IMR-90 (cell line): ENCODE data around the gene SF3A2. TPM values are rescaled to one million over a fixed set of nuclear protein-coding genes. Genes with fewer than 3 reads are reported as not detected.

Experiments
- ATAC-seq: fragments of 200-7000 bp; cut with Tn5 transposase; 2 replicates; pipeline ENCODE4 v1.9.1; 2020; ENCODE audit warnings: low read depth, mild to moderate bottlenecking, moderate library complexity
- BruUV-seq: library from RNA; stranded (reverse); fragments of 400-500 nt; replicated peaks from 2 replicates; lab custom pipeline; 2021; lab: Mats Ljungman, UMichigan
- CTCF ChIA-PET: fragments of 300-600 bp; formaldehyde crosslinking; extraction: SDS; loops from one replicate; lab custom pipeline; 2021; ENCODE audit warnings: antibody characterized with exemption; lab: Yijun Ruan, JAX
- POLR2A ChIA-PET: fragments of 300-600 bp; sonication (Branson Sonifier 250); formaldehyde crosslinking; loops from one replicate; lab custom pipeline; 2022; ENCODE audit warnings: antibody characterized with exemption; ENCODE audit not compliant: unreplicated experiment; lab: Charles Lee
- DNase-seq: peaks from one replicate; pipeline ENCODE4 v3.0.0; 2013
- H2AFZ ChIP-seq: replicated peaks from 2 replicates; pipeline ENCODE3; 2013; ENCODE audit warnings: low read length, mild to moderate bottlenecking; ENCODE audit not compliant: poor library complexity
- H2AK5ac ChIP-seq: 2 replicates; pipeline ENCODE4 v1.6.1; 2013; ENCODE audit warnings: low read depth, low read length, inconsistent platforms
- H2AK9ac ChIP-seq: replicated peaks from 2 replicates; pipeline ENCODE3; 2013; ENCODE audit warnings: mild to moderate bottlenecking, low read depth, low read length, moderate library complexity; ENCODE audit not compliant: poor library complexity
- H2BK120ac ChIP-seq: 2 replicates; pipeline ENCODE4 v1.6.1; 2013; ENCODE audit warnings: low read depth, low read length, inconsistent platforms
- H2BK15ac ChIP-seq: 3 replicates; pipeline ENCODE4 v1.6.1; 2013; ENCODE audit warnings: low read depth, low read length, inconsistent platforms
- H2BK20ac ChIP-seq: 2 replicates; pipeline ENCODE4 v1.6.1; 2013; ENCODE audit warnings: low read depth, mild to moderate bottlenecking, inconsistent platforms, low read length, moderate library complexity
- H2BK5ac ChIP-seq: 2 replicates; pipeline ENCODE4 v1.6.1; 2013; ENCODE audit warnings: mild to moderate bottlenecking, low read depth, low read length, inconsistent platforms; ENCODE audit not compliant: poor library complexity, severe bottlenecking
- H3K14ac ChIP-seq: replicated peaks from 2 replicates; pipeline ENCODE4 v1.6.1; 2013; ENCODE audit warnings: low read depth, low read length, inconsistent platforms
- H3K18ac ChIP-seq: 2 replicates; pipeline ENCODE4 v1.6.1; 2013; ENCODE audit warnings: low read depth, low read length, control low read depth
- H3K23ac ChIP-seq: 2 replicates; pipeline ENCODE4 v1.6.1; 2013; ENCODE audit warnings: low read depth, low read length, inconsistent platforms
- H3K27ac ChIP-seq: 2 replicates; pipeline ENCODE4 v1.5.1; 2013; ENCODE audit warnings: mild to moderate bottlenecking, control low read depth, low read length; ENCODE audit not compliant: insufficient read depth
- H3K27me3 ChIP-seq: 2 replicates; pipeline ENCODE4 v1.6.1; 2013; ENCODE audit warnings: low read length; ENCODE audit not compliant: control insufficient read depth, insufficient read depth
- H3K36me3 ChIP-seq: 2 replicates; pipeline ENCODE4 v1.6.1; 2013; ENCODE audit warnings: low read length, mixed read lengths; ENCODE audit not compliant: control insufficient read depth, insufficient read depth
- H3K4ac ChIP-seq: 2 replicates; pipeline ENCODE4 v1.6.1; 2013; ENCODE audit warnings: low read depth, low read length, inconsistent platforms
- H3K4me1 ChIP-seq: 2 replicates; pipeline ENCODE4 v1.6.1; 2013; ENCODE audit warnings: low read length, mixed read lengths; ENCODE audit not compliant: control insufficient read depth, insufficient read depth
- H3K4me2 ChIP-seq: 2 replicates; pipeline ENCODE4 v1.6.1; 2013; ENCODE audit warnings: low read depth, mild to moderate bottlenecking, control low read depth, low read length, moderate library complexity
- H3K4me3 ChIP-seq: 2 replicates; pipeline ENCODE4 v1.5.1; 2013; ENCODE audit warnings: low read depth, mild to moderate bottlenecking, control low read depth, low read length, moderate library complexity; ENCODE audit not compliant: insufficient read depth
- H3K56ac ChIP-seq: 2 replicates; pipeline ENCODE4 v1.6.1; 2013; ENCODE audit warnings: low read length, inconsistent platforms; ENCODE audit not compliant: insufficient read depth; ENCODE audit errors: extremely low read depth
- H3K79me1 ChIP-seq, 2 experiments: 2 replicates each; pipeline ENCODE4 v1.6.1; 2013; ENCODE audit warnings: low read length in 2 of 2, inconsistent platforms in 1 of 2, low read depth in 1 of 2
- H3K9ac ChIP-seq: 2 replicates; pipeline ENCODE4 v1.6.1; 2013; ENCODE audit warnings: low read depth, low read length, control low read depth
- H3K9me1 ChIP-seq: 2 replicates; pipeline ENCODE4 v1.6.1; 2013; ENCODE audit warnings: low read length, inconsistent platforms; ENCODE audit not compliant: insufficient read depth
- H3K9me3 ChIP-seq: 2 replicates; pipeline ENCODE4 v1.6.1; 2013; ENCODE audit warnings: low read length; ENCODE audit not compliant: control insufficient read depth, insufficient read depth
- H4K20me1 ChIP-seq: 2 replicates; pipeline ENCODE4 v1.6.1; 2013; ENCODE audit warnings: low read length, inconsistent platforms; ENCODE audit not compliant: insufficient read depth
- H4K5ac ChIP-seq: 2 replicates; pipeline ENCODE4 v1.6.1; 2013; ENCODE audit warnings: mild to moderate bottlenecking, low read depth, low read length, control low read depth
- H4K8ac ChIP-seq, 2 experiments: 2 replicates each; pipeline ENCODE4 v1.6.1; 2013; ENCODE audit warnings: low read depth in 2 of 2, low read length in 2 of 2, control low read depth in 1 of 2, inconsistent platforms in 1 of 2
- H4K91ac ChIP-seq: 2 replicates; pipeline ENCODE4 v1.6.1; 2013; ENCODE audit warnings: low read depth, low read length, inconsistent platforms; ENCODE audit not compliant: insufficient read depth
- MXI1 ChIP-seq: IDR thresholded peaks from 2 replicates; pipeline ENCODE4 v1.6.1; 2012; ENCODE audit warnings: low read depth, mild to moderate bottlenecking, low read length, moderate library complexity, borderline replicate concordance
- SMC3 ChIP-seq: fragments of 150-350 bp; IDR thresholded peaks from 2 replicates; pipeline ENCODE4 v1.6.1; 2016; ENCODE audit warnings: low read depth, mild to moderate bottlenecking, antibody characterized with exemption, low read length, moderate library complexity
- WGBS, 2 experiments: methylation state at CpG; one replicate each; pipeline versions ENCODE4 v1.1.5 to v1.1.7; 2013; ENCODE audit warnings: missing lambda C conversion rate in 2 of 2; ENCODE audit not compliant: insufficient read length in 1 of 2; ENCODE audit errors: extremely low coverage in 2 of 2; 5-methylcytosine and 5-hydroxymethylcytosine counted together
- dilution Hi-C: fragments of 300-500 bp; cut with HindIII; formaldehyde crosslinking; loops from one replicate; pipeline ENCODE4 v1.14.3; 2018; ENCODE audit warnings: low sequenced_read_pairs; ENCODE audit not compliant: unreplicated experiment
- in situ Hi-C: fragments of 300-500 bp; cut with MboI; formaldehyde crosslinking; loops from 3 replicates; pipeline ENCODE4 v1.14.3; 2019; ENCODE audit warnings: low sequenced_read_pairs, inconsistent platforms, mixed read lengths
- intact Hi-C: fragments of 100-400 bp; cut with micrococcal nuclease; formaldehyde crosslinking; loops from 2 replicates; pipeline ENCODE4 v1.10.0; 2022
- polyA plus RNA-seq, 3 experiments: library from polyadenylated mRNA; depleted of rRNA; stranded (reverse); fragments of >200 nt; gene quantifications; 2 replicates each; pipeline ENCODE4 v1.2.3, GENCODE V29; 2012; ENCODE audit warnings: low replicate concordance in 1 of 3
- total RNA-seq: library from RNA; depleted of rRNA; stranded (reverse); fragments of >200 nt; gene quantifications from 2 replicates; pipeline ENCODE4 v1.2.3, GENCODE V29; 2012
- TF ChIP-seq, protein P1 (sequence below): fragments of 150-350 bp; IDR thresholded peaks from 2 replicates; pipeline ENCODE4 v1.6.1; 2016; ENCODE audit warnings: low read depth, mild to moderate bottlenecking, low read length, moderate library complexity, borderline replicate concordance

Gene SF3A2
- total and polyA plus RNA-seq, 2 of the 4 experiments (the other 2 are of a cell fraction) = 4.8 to 34.5 TPM

DNA sequence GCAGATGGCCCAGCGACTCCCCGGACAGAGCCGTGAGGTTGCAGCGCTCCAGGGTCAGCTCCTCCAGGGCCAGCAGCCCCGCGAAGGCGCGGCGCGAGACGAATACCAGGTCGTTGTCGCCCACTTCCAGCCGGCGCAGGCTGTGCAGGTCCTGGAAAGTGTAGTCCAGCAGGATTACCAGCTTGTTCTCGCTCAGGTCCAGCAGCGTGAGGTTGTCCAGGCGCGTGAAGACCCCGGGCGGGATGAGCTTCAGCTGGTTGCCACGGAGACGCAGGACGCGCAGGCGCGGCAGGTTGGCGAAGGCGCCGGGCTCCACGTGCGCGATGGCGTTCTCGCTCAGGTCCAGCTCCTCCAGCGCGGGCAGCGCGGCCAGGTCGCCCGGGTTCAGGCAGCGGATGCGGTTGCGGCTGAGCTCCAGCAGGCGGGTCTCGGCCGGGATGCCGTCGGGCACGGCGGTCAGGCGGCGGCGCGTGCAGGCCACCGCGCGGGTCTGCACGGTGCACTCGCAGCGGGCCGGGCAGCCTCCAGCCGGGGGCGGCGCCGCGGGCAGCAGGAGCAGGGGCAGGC, 54.6 kb downstream of the SF3A2 start:
- H2AFZ ChIP-seq = peak overlapping the region; percentile 75
- peaks cover 5% of the 10 kb centered on the region for H3K4me1 ChIP-seq
- POLR2A ChIA-PET = no interaction called here
- no peak overlapping the region for H4K91ac ChIP-seq
- H3K9me3 ChIP-seq = no peaks in the 10 kb centered on the region
- H3K27ac ChIP-seq = no peak overlapping the region
- no peak overlapping the region for H3K14ac ChIP-seq
- peaks cover 64% of the 10 kb centered on the region for H3K27me3 ChIP-seq
- H2AK5ac ChIP-seq = no peak overlapping the region
- H2BK20ac ChIP-seq = no peak overlapping the region
- in situ Hi-C loops (no loop called here), intact Hi-C loops (no loop called here), dilution Hi-C loops (no loop called here)
- H3K56ac ChIP-seq = no peak overlapping the region
- no peaks in the 10 kb centered on the region for H3K9me1 ChIP-seq
- H2BK5ac ChIP-seq = no peak overlapping the region
- peaks cover 26% of the 10 kb centered on the region; the same call in 1 of the 2 replicates for H4K20me1 ChIP-seq
- no peak overlapping the region for H2BK15ac ChIP-seq
- peak overlapping the region; percentile 72 for H2AK9ac ChIP-seq
- H3K79me1 ChIP-seq = no peaks in the 10 kb centered on the region
- H3K18ac ChIP-seq = no peak overlapping the region
- no peaks in the 10 kb centered on the region for H3K36me3 ChIP-seq
- peak overlapping the region; percentile 49; the same call in 1 of the 2 replicates for H3K4me2 ChIP-seq
- no peak overlapping the region for H3K23ac ChIP-seq
- H3K9ac ChIP-seq = no peak overlapping the region
- WGBS, 2 experiments = 2% methylated on average over 41 of the region's 67 CpGs; no CpG with 5 or more reads in 1 of the 2 experiments
- H2BK120ac ChIP-seq = no peak overlapping the region
- ATAC-seq (0 out of 2 replicates have a peak, but pooled peaks have one; percentile 6), DNase-seq (no peak)
- no peak for TF ChIP-seq SMC3
- TF ChIP-seq, protein P1, sequence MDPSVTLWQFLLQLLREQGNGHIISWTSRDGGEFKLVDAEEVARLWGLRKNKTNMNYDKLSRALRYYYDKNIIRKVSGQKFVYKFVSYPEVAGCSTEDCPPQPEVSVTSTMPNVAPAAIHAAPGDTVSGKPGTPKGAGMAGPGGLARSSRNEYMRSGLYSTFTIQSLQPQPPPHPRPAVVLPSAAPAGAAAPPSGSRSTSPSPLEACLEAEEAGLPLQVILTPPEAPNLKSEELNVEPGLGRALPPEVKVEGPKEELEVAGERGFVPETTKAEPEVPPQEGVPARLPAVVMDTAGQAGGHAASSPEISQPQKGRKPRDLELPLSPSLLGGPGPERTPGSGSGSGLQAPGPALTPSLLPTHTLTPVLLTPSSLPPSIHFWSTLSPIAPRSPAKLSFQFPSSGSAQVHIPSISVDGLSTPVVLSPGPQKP = no peak
- TF ChIP-seq MXI1 = peak; percentile 65; the same call in 1 of the 2 replicates
- H3K4ac ChIP-seq = no peak overlapping the region
- CTCF ChIA-PET = interaction anchor here (1.1 to 1.6 kb wide), 2 partner anchors 25 to 55 kb away, joined by 4 read pairs; partner anchors contain the start of gene PLEKHJ1
- no peak overlapping the region for H4K5ac ChIP-seq
- H4K8ac ChIP-seq = no peak overlapping the region
- BruUV-seq = no TSS peak
- H3K4me3 ChIP-seq = no peak overlapping the region
